IMR-90 (cell line): ENCODE measurements around the gene ATF4. TPM values are rescaled to one million over a fixed set of nuclear protein-coding genes. Genes with fewer than 3 reads are reported as not detected.

Experiments used
- ATAC-seq: fragments of 200-7000 bp; cut with Tn5 transposase; 2 replicates; pipeline ENCODE4 v1.9.1; 2020; ENCODE audit warnings: low read depth, mild to moderate bottlenecking, moderate library complexity
- BruUV-seq: library from RNA; stranded (reverse); fragments of 400-500 nt; replicated peaks from 2 replicates; lab custom pipeline; 2021; lab: Mats Ljungman, UMichigan
- CTCF ChIA-PET: fragments of 300-600 bp; formaldehyde crosslinking; extraction: SDS; loops from one replicate; lab custom pipeline; 2021; ENCODE audit warnings: antibody characterized with exemption; lab: Yijun Ruan, JAX
- POLR2A ChIA-PET: fragments of 300-600 bp; sonication (Branson Sonifier 250); formaldehyde crosslinking; loops from one replicate; lab custom pipeline; 2022; ENCODE audit warnings: antibody characterized with exemption; ENCODE audit not compliant: unreplicated experiment; lab: Charles Lee
- DNase-seq: peaks from one replicate; pipeline ENCODE4 v3.0.0; 2013
- H2AFZ ChIP-seq: replicated peaks from 2 replicates; pipeline ENCODE3; 2013; ENCODE audit warnings: low read length, mild to moderate bottlenecking; ENCODE audit not compliant: poor library complexity
- H2AK5ac ChIP-seq: 2 replicates; pipeline ENCODE4 v1.6.1; 2013; ENCODE audit warnings: low read depth, low read length, inconsistent platforms
- H2AK9ac ChIP-seq: replicated peaks from 2 replicates; pipeline ENCODE3; 2013; ENCODE audit warnings: mild to moderate bottlenecking, low read depth, low read length, moderate library complexity; ENCODE audit not compliant: poor library complexity
- H2BK120ac ChIP-seq: 2 replicates; pipeline ENCODE4 v1.6.1; 2013; ENCODE audit warnings: low read depth, low read length, inconsistent platforms
- H2BK15ac ChIP-seq: 3 replicates; pipeline ENCODE4 v1.6.1; 2013; ENCODE audit warnings: low read depth, low read length, inconsistent platforms
- H2BK20ac ChIP-seq: 2 replicates; pipeline ENCODE4 v1.6.1; 2013; ENCODE audit warnings: low read depth, mild to moderate bottlenecking, inconsistent platforms, low read length, moderate library complexity
- H2BK5ac ChIP-seq: 2 replicates; pipeline ENCODE4 v1.6.1; 2013; ENCODE audit warnings: mild to moderate bottlenecking, low read depth, low read length, inconsistent platforms; ENCODE audit not compliant: poor library complexity, severe bottlenecking
- H3K14ac ChIP-seq: replicated peaks from 2 replicates; pipeline ENCODE4 v1.6.1; 2013; ENCODE audit warnings: low read depth, low read length, inconsistent platforms
- H3K18ac ChIP-seq: 2 replicates; pipeline ENCODE4 v1.6.1; 2013; ENCODE audit warnings: low read depth, low read length, control low read depth
- H3K23ac ChIP-seq: 2 replicates; pipeline ENCODE4 v1.6.1; 2013; ENCODE audit warnings: low read depth, low read length, inconsistent platforms
- H3K27ac ChIP-seq: 2 replicates; pipeline ENCODE4 v1.5.1; 2013; ENCODE audit warnings: mild to moderate bottlenecking, control low read depth, low read length; ENCODE audit not compliant: insufficient read depth
- H3K27me3 ChIP-seq: 2 replicates; pipeline ENCODE4 v1.6.1; 2013; ENCODE audit warnings: low read length; ENCODE audit not compliant: control insufficient read depth, insufficient read depth
- H3K36me3 ChIP-seq: 2 replicates; pipeline ENCODE4 v1.6.1; 2013; ENCODE audit warnings: low read length, mixed read lengths; ENCODE audit not compliant: control insufficient read depth, insufficient read depth
- H3K4ac ChIP-seq: 2 replicates; pipeline ENCODE4 v1.6.1; 2013; ENCODE audit warnings: low read depth, low read length, inconsistent platforms
- H3K4me1 ChIP-seq: 2 replicates; pipeline ENCODE4 v1.6.1; 2013; ENCODE audit warnings: low read length, mixed read lengths; ENCODE audit not compliant: control insufficient read depth, insufficient read depth
- H3K4me2 ChIP-seq: 2 replicates; pipeline ENCODE4 v1.6.1; 2013; ENCODE audit warnings: low read depth, mild to moderate bottlenecking, control low read depth, low read length, moderate library complexity
- H3K4me3 ChIP-seq: 2 replicates; pipeline ENCODE4 v1.5.1; 2013; ENCODE audit warnings: low read depth, mild to moderate bottlenecking, control low read depth, low read length, moderate library complexity; ENCODE audit not compliant: insufficient read depth
- H3K56ac ChIP-seq: 2 replicates; pipeline ENCODE4 v1.6.1; 2013; ENCODE audit warnings: low read length, inconsistent platforms; ENCODE audit not compliant: insufficient read depth; ENCODE audit errors: extremely low read depth
- H3K79me1 ChIP-seq, 2 experiments: 2 replicates each; pipeline ENCODE4 v1.6.1; 2013; ENCODE audit warnings: low read length in 2 of 2, inconsistent platforms in 1 of 2, low read depth in 1 of 2
- H3K9ac ChIP-seq: 2 replicates; pipeline ENCODE4 v1.6.1; 2013; ENCODE audit warnings: low read depth, low read length, control low read depth
- H3K9me1 ChIP-seq: 2 replicates; pipeline ENCODE4 v1.6.1; 2013; ENCODE audit warnings: low read length, inconsistent platforms; ENCODE audit not compliant: insufficient read depth
- H3K9me3 ChIP-seq: 2 replicates; pipeline ENCODE4 v1.6.1; 2013; ENCODE audit warnings: low read length; ENCODE audit not compliant: control insufficient read depth, insufficient read depth
- H4K20me1 ChIP-seq: 2 replicates; pipeline ENCODE4 v1.6.1; 2013; ENCODE audit warnings: low read length, inconsistent platforms; ENCODE audit not compliant: insufficient read depth
- H4K5ac ChIP-seq: 2 replicates; pipeline ENCODE4 v1.6.1; 2013; ENCODE audit warnings: mild to moderate bottlenecking, low read depth, low read length, control low read depth
- H4K8ac ChIP-seq, 2 experiments: 2 replicates each; pipeline ENCODE4 v1.6.1; 2013; ENCODE audit warnings: low read depth in 2 of 2, low read length in 2 of 2, control low read depth in 1 of 2, inconsistent platforms in 1 of 2
- H4K91ac ChIP-seq: 2 replicates; pipeline ENCODE4 v1.6.1; 2013; ENCODE audit warnings: low read depth, low read length, inconsistent platforms; ENCODE audit not compliant: insufficient read depth
- BHLHE40 ChIP-seq: fragments of 150-350 bp; IDR thresholded peaks from 2 replicates; pipeline ENCODE4 v1.6.1; 2016; ENCODE audit warnings: mild to moderate bottlenecking, low read depth, low read length
- CEBPB ChIP-seq: IDR thresholded peaks from 2 replicates; pipeline ENCODE4 v1.6.1; 2012; ENCODE audit warnings: low read depth, low read length, improper control_type of control experiment
- CHD1 ChIP-seq: IDR thresholded peaks from 2 replicates; pipeline ENCODE4 v1.6.1; 2012; ENCODE audit warnings: low read depth, low read length, improper control_type of control experiment
- ELK1 ChIP-seq: fragments of 150-350 bp; IDR thresholded peaks from 2 replicates; pipeline ENCODE4 v1.6.1; 2016; ENCODE audit warnings: low read depth, mild to moderate bottlenecking, low read length, moderate library complexity, borderline replicate concordance
- FOS ChIP-seq: fragments of 150-350 bp; IDR thresholded peaks from 2 replicates; pipeline ENCODE4 v1.6.1; 2016; ENCODE audit warnings: low read depth, low read length
- MAFK ChIP-seq: IDR thresholded peaks from 2 replicates; pipeline ENCODE4 v1.6.1; 2012; ENCODE audit warnings: low read depth, low read length, improper control_type of control experiment
- MAZ ChIP-seq: IDR thresholded peaks from 2 replicates; pipeline ENCODE4 v1.6.1; 2012; ENCODE audit warnings: low read depth, mild to moderate bottlenecking, low read length, improper control_type of control experiment, moderate library complexity, borderline replicate concordance
- MXI1 ChIP-seq: IDR thresholded peaks from 2 replicates; pipeline ENCODE4 v1.6.1; 2012; ENCODE audit warnings: low read depth, mild to moderate bottlenecking, low read length, moderate library complexity, borderline replicate concordance
- NFE2L2 ChIP-seq: fragments of 150-350 bp; IDR thresholded peaks from 2 replicates; pipeline ENCODE4 v1.6.1; 2016; ENCODE audit warnings: low read depth, mild to moderate bottlenecking, low read length
- POLR2A ChIP-seq: IDR thresholded peaks from 2 replicates; pipeline ENCODE4 v1.6.1; 2012; ENCODE audit warnings: mild to moderate bottlenecking, low read depth, low read length
- RAD21 ChIP-seq: IDR thresholded peaks from 2 replicates; pipeline ENCODE4 v1.6.1; 2012; ENCODE audit warnings: low read length, improper control_type of control experiment
- RCOR1 ChIP-seq: IDR thresholded peaks from 2 replicates; pipeline ENCODE4 v1.6.1; 2012; ENCODE audit warnings: mild to moderate bottlenecking, low read length, improper control_type of control experiment; ENCODE audit not compliant: insufficient replicate concordance
- RFX5 ChIP-seq: IDR thresholded peaks from 2 replicates; pipeline ENCODE4 v1.8.0; 2012; ENCODE audit warnings: low read depth, mild to moderate bottlenecking, low read length, moderate library complexity
- SMC3 ChIP-seq: fragments of 150-350 bp; IDR thresholded peaks from 2 replicates; pipeline ENCODE4 v1.6.1; 2016; ENCODE audit warnings: low read depth, mild to moderate bottlenecking, antibody characterized with exemption, low read length, moderate library complexity
- WGBS, 2 experiments: methylation state at CpG; one replicate each; pipeline versions ENCODE4 v1.1.5 to v1.1.7; 2013; ENCODE audit warnings: missing lambda C conversion rate in 2 of 2; ENCODE audit not compliant: insufficient read length in 1 of 2; ENCODE audit errors: extremely low coverage in 2 of 2; 5-methylcytosine and 5-hydroxymethylcytosine counted together
- dilution Hi-C: fragments of 300-500 bp; cut with HindIII; formaldehyde crosslinking; loops from one replicate; pipeline ENCODE4 v1.14.3; 2018; ENCODE audit warnings: low sequenced_read_pairs; ENCODE audit not compliant: unreplicated experiment
- in situ Hi-C: fragments of 300-500 bp; cut with MboI; formaldehyde crosslinking; loops from 3 replicates; pipeline ENCODE4 v1.14.3; 2019; ENCODE audit warnings: low sequenced_read_pairs, inconsistent platforms, mixed read lengths
- intact Hi-C: fragments of 100-400 bp; cut with micrococcal nuclease; formaldehyde crosslinking; loops from 2 replicates; pipeline ENCODE4 v1.10.0; 2022
- polyA plus RNA-seq, 3 experiments: library from polyadenylated mRNA; depleted of rRNA; stranded (reverse); fragments of >200 nt; gene quantifications; 2 replicates each; pipeline ENCODE4 v1.2.3, GENCODE V29; 2012; ENCODE audit warnings: low replicate concordance in 1 of 3
- total RNA-seq: library from RNA; depleted of rRNA; stranded (reverse); fragments of >200 nt; gene quantifications from 2 replicates; pipeline ENCODE4 v1.2.3, GENCODE V29; 2012
- TF ChIP-seq, protein P1 (sequence below): conservative IDR thresholded peaks from 2 replicates; pipeline ENCODE4 v1.5.1; 2012; ENCODE audit warnings: mild to moderate bottlenecking, low read depth, low read length, improper control_type of control experiment

The ATF4 gene
- total and polyA plus RNA-seq, 2 of the 4 experiments (the other 2 are of a cell fraction), result 148 to 662 TPM

- Histone ChIP-seq H2AFZ (peak overlapping the region; percentile 92), H3K23ac (peak overlapping the region; percentile 11; the same call in 1 of the 2 replicates), H2AK5ac (peak overlapping the region; percentile 47; the same call in 1 of the 2 replicates), H3K14ac (peak overlapping the region; percentile 38; the same call in 1 of the 2 replicates), H3K18ac (no peak overlapping the region; the same call in 1 of the 2 replicates), H3K9ac (peak overlapping the region; percentile 61), H2AK9ac (peak overlapping the region; percentile 91), H3K4me3 (peak overlapping the region; percentile 47), H4K8ac (peak overlapping the region; percentile 64 to 98; a peak in 3 of 4 replicates), H3K4me2 (peak overlapping the region; percentile 84), H3K79me1 (peaks cover 19 to 49% of the 10 kb centered on the region in 2 experiments), H4K5ac (peak overlapping the region; percentile 44), H4K91ac (no peak overlapping the region; the same call in 1 of the 2 replicates), H3K9me3 (no peaks in the 10 kb centered on the region), H3K27ac (peak overlapping the region; percentile 45; the same call in 1 of the 2 replicates), H3K36me3 (peaks cover 21% of the 10 kb centered on the region), H2BK5ac (no peak overlapping the region), H3K27me3 (no peaks in the 10 kb centered on the region), H3K4ac (peak overlapping the region; percentile 75), H2BK120ac (peak overlapping the region; percentile 54), H3K9me1 (peaks cover 6% of the 10 kb centered on the region), H2BK15ac (no peak overlapping the region; the same call in 2 of the 3 replicates), H3K56ac (no peak overlapping the region), H2BK20ac (no peak overlapping the region), H4K20me1 (0 out of 2 replicates have a peak, but pooled peaks cover 11% of the 10 kb centered on the region), H3K4me1 (peaks cover 10% of the 10 kb centered on the region)
- ChIA-PET POLR2A (interaction anchor here (0.6 to 0.9 kb wide), 3 partner anchors 18 to 27 kb away, joined by 3 to 23 read pairs (median 4); partner anchors contain the start of gene ATF4), CTCF (interaction anchor here (1.3 kb wide), 1 partner anchor 13 kb away, joined by 3 read pairs; no protein-coding TSS in a partner anchor)
- BruUV-seq, result no TSS peak
- dilution Hi-C loops, result no loop called here
- 27% methylated on average over 12 of the region's 13 CpGs; no CpG with 5 or more reads in 1 of the 2 experiments for WGBS, 2 experiments
- ATAC-seq (no peak), DNase-seq (no peak)
- in situ Hi-C loops, result no loop called here
- intact Hi-C loops, result loop anchor here (2.0 kb wide), 1 partner anchor 17 kb away; no protein-coding TSS in a partner anchor
- TF ChIP-seq CHD1, result no peak
- no peak for TF ChIP-seq RCOR1
- TF ChIP-seq POLR2A, result no peak
- no peak for TF ChIP-seq ELK1
- no peak for TF ChIP-seq RFX5
- TF ChIP-seq MAZ, result no peak
- TF ChIP-seq MXI1, result no peak
- TF ChIP-seq RAD21, result no peak
- TF ChIP-seq NFE2L2, result no peak
- TF ChIP-seq SMC3, result no peak
- no peak for TF ChIP-seq MAFK
- TF ChIP-seq, protein P1, sequence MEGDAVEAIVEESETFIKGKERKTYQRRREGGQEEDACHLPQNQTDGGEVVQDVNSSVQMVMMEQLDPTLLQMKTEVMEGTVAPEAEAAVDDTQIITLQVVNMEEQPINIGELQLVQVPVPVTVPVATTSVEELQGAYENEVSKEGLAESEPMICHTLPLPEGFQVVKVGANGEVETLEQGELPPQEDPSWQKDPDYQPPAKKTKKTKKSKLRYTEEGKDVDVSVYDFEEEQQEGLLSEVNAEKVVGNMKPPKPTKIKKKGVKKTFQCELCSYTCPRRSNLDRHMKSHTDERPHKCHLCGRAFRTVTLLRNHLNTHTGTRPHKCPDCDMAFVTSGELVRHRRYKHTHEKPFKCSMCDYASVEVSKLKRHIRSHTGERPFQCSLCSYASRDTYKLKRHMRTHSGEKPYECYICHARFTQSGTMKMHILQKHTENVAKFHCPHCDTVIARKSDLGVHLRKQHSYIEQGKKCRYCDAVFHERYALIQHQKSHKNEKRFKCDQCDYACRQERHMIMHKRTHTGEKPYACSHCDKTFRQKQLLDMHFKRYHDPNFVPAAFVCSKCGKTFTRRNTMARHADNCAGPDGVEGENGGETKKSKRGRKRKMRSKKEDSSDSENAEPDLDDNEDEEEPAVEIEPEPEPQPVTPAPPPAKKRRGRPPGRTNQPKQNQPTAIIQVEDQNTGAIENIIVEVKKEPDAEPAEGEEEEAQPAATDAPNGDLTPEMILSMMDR, result no peak
- TF ChIP-seq FOS, result no peak
- TF ChIP-seq CEBPB, result no peak
- TF ChIP-seq BHLHE40, result no peak
Observed at GRCh38 chr22:39501644-39502108, 18.7 kb upstream of the ATF4 start.
